SK-N-SH treated with all-trans-retinoic acid at 6 μM for 48 hours (cell line): ENCODE measurements around the gene MS4A5.

ENCODE experiments used
- ATAC-seq: fragments of 200-7000 bp; cut with Tn5 transposase; 3 replicates; pipeline ENCODE4 v1.9.1; 2020; ENCODE audit warnings: mild to moderate bottlenecking, moderate library complexity
- BACH2 ChIP-seq: fragments of 250-450 bp; sonication (Bioruptor Pico); IDR thresholded peaks from 2 replicates; pipeline ENCODE4 v1.9.0; 2021; ENCODE audit warnings: mild to moderate bottlenecking, borderline replicate concordance
- CSDC2 ChIP-seq: fragments of 250-450 bp; sonication (Bioruptor Pico); IDR thresholded peaks from 2 replicates; pipeline ENCODE4 v1.5.0; 2020; ENCODE audit warnings: mild to moderate bottlenecking, moderate library complexity
- ESRRG ChIP-seq: fragments of 250-450 bp; sonication (Bioruptor Pico); IDR thresholded peaks from 2 replicates; pipeline ENCODE4 v1.6.1; 2021; ENCODE audit warnings: mild to moderate bottlenecking
- GLIS3 ChIP-seq: fragments of 250-450 bp; sonication (Bioruptor Pico); IDR thresholded peaks from 2 replicates; pipeline ENCODE4 v1.5.0; 2020; ENCODE audit warnings: mild to moderate bottlenecking, moderate library complexity
- ISL1 ChIP-seq: fragments of 250-450 bp; sonication (Bioruptor Pico); IDR thresholded peaks from 2 replicates; pipeline ENCODE4 v2.1.2; 2022; ENCODE audit warnings: mild to moderate bottlenecking, moderate library complexity
- OSR1 ChIP-seq: fragments of 250-450 bp; sonication (Bioruptor Pico); IDR thresholded peaks from 2 replicates; pipeline ENCODE4 v1.8.0; 2022; ENCODE audit warnings: moderate library complexity, mild to moderate bottlenecking, inconsistent platforms
- RARB ChIP-seq: fragments of 250-450 bp; sonication (Bioruptor Pico); IDR thresholded peaks from 2 replicates; pipeline ENCODE4 v1.8.0; 2021; ENCODE audit warnings: mild to moderate bottlenecking, moderate library complexity
- SNAI2 ChIP-seq: fragments of 250-450 bp; sonication (Bioruptor Pico); IDR thresholded peaks from 2 replicates; pipeline ENCODE4 v1.5.0; 2020; ENCODE audit warnings: mild to moderate bottlenecking, moderate library complexity
- TCF4 ChIP-seq: fragments of 250-450 bp; sonication (Bioruptor Pico); IDR thresholded peaks from 2 replicates; pipeline ENCODE4 v1.8.0; 2021; ENCODE audit warnings: mild to moderate bottlenecking, moderate library complexity, borderline replicate concordance
- TOX ChIP-seq: fragments of 250-450 bp; sonication (Bioruptor Pico); IDR thresholded peaks from 2 replicates; pipeline ENCODE4 v1.8.0; 2021; ENCODE audit warnings: mild to moderate bottlenecking, moderate library complexity, borderline replicate concordance
- ZFP3 ChIP-seq: fragments of 250-450 bp; sonication (Bioruptor Pico); IDR thresholded peaks from 2 replicates; pipeline ENCODE4 v1.5.0; 2020; ENCODE audit warnings: mild to moderate bottlenecking, moderate library complexity
- ZNF565 ChIP-seq: fragments of 450-650 bp; formaldehyde crosslinking; conservative IDR thresholded peaks from 2 replicates; pipeline ENCODE4 v1.5.0; 2020; ENCODE audit warnings: low read depth, mild to moderate bottlenecking, moderate library complexity
- ZNF8 ChIP-seq: fragments of 450-650 bp; formaldehyde crosslinking; IDR thresholded peaks from 2 replicates; pipeline ENCODE4 v1.5.0; 2020; ENCODE audit warnings: mild to moderate bottlenecking, moderate library complexity
- TF ChIP-seq, protein P1 (sequence below): fragments of 250-450 bp; sonication (Bioruptor Pico); IDR thresholded peaks from 2 replicates; pipeline ENCODE4 v1.5.0; 2020; ENCODE audit warnings: mild to moderate bottlenecking, moderate library complexity

MS4A5 gene

DNA sequence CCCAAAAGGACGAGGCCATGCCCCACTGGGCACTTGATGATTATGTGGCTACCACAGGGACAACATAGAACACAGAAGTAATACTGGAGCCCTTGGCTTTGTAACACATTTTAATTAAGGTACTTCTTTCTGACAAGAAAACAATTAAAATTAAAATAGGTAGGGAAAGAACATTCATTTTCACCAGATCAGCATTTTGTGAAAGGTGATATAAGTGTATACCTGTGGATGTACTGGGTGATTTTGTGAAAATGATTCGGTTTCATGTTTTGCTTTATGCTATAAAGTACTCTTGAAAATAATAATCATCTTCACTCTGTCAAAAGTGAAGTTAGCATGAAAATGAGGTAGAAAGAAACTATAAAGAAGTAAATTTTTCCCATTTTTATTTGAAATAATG, 64.1 kb downstream of the MS4A5 start:
- TF ChIP-seq ISL1 (CRISPR knock-in tag), result no peak
- TF ChIP-seq, protein P1, sequence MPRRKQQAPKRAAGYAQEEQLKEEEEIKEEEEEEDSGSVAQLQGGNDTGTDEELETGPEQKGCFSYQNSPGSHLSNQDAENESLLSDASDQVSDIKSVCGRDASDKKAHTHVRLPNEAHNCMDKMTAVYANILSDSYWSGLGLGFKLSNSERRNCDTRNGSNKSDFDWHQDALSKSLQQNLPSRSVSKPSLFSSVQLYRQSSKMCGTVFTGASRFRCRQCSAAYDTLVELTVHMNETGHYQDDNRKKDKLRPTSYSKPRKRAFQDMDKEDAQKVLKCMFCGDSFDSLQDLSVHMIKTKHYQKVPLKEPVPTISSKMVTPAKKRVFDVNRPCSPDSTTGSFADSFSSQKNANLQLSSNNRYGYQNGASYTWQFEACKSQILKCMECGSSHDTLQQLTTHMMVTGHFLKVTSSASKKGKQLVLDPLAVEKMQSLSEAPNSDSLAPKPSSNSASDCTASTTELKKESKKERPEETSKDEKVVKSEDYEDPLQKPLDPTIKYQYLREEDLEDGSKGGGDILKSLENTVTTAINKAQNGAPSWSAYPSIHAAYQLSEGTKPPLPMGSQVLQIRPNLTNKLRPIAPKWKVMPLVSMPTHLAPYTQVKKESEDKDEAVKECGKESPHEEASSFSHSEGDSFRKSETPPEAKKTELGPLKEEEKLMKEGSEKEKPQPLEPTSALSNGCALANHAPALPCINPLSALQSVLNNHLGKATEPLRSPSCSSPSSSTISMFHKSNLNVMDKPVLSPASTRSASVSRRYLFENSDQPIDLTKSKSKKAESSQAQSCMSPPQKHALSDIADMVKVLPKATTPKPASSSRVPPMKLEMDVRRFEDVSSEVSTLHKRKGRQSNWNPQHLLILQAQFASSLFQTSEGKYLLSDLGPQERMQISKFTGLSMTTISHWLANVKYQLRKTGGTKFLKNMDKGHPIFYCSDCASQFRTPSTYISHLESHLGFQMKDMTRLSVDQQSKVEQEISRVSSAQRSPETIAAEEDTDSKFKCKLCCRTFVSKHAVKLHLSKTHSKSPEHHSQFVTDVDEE (CRISPR knock-in tag), result no peak
- TF ChIP-seq ESRRG (CRISPR knock-in tag), result no peak
- TF ChIP-seq SNAI2 (CRISPR knock-in tag), result no peak
- no peak for TF ChIP-seq BACH2
- no peak for TF ChIP-seq ZNF565 (CRISPR knock-in tag)
- no peak for TF ChIP-seq TCF4 (CRISPR knock-in tag)
- TF ChIP-seq ZFP3 (CRISPR knock-in tag), result no peak
- no peak for TF ChIP-seq TOX (CRISPR knock-in tag)
- TF ChIP-seq GLIS3 (CRISPR knock-in tag), result no peak
- no peak for TF ChIP-seq ZNF8 (CRISPR knock-in tag)
- no peak for TF ChIP-seq CSDC2
- no peak for TF ChIP-seq OSR1 (CRISPR knock-in tag)
- no peak for TF ChIP-seq RARB (CRISPR knock-in tag)
- no peak for ATAC-seq
